ENCODE data around the gene MIGA2.
A peak's percentile ranks its signal among the peaks of the same experiment; 100 is the strongest.

Gene MIGA2

DNA sequence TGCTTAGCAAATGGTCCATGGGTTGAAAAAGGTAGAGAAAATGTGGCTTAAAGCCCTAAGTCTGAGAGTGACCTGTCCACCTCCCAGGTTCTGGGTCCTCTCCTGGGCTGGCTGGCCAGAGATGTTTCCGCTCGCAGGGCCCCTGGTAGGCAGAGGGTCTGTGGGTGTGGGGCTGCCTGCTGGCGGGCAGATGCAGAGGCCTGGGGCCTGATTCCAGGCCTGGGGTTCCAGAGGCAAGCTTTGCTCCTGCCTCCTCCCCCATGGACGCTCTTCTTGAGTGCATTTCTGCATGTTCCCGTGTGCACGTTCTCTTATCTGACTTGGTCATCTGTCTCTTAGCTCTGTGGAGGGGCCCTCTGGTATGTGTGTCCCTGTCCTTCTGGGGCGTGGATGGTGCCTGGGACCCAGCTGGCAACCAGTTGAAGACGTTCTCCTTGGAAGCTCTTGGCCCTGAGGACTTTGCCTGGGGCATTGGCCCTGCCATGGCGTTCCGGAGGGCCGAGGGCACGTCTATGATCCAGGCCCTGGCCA lies 3.8 kb downstream of the MIGA2 start:
- no peak for DNase-seq

GRCh38 chr9:129042016-129042415 lies 5.6 kb downstream of the MIGA2 start:
- DNase-seq = no peak

DNA sequence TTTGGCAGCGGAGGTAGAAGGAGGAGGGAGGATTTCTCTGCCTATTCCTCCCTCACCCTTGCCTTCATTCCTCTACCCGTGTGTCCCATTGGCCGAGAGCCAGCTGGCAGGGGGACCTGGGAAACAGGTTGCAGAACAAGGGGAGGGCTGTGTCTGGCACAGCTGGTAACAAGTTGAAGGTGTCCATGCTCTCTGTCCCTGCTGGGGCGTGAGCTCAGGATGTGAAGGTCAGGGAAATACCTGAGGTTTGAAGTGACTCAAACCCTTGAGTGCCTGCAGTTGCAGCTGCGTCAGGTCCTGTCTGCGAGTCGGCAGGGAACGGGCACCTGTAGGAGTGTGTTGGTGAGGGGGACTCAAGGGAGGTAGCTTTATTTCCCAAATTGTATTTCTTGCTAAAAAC lies 16.2 kb downstream of the MIGA2 start:
- DNase-seq = peak in 1 of 2 experiments; percentile 25

- DNase-seq = no peak
These were observed 16.6 kb downstream of the MIGA2 start for GRCh38 chr9:129053020-129053419.

- no peak for DNase-seq
These were observed 17.9 kb downstream of the MIGA2 start for GRCh38 chr9:129054163-129054851.

DNA sequence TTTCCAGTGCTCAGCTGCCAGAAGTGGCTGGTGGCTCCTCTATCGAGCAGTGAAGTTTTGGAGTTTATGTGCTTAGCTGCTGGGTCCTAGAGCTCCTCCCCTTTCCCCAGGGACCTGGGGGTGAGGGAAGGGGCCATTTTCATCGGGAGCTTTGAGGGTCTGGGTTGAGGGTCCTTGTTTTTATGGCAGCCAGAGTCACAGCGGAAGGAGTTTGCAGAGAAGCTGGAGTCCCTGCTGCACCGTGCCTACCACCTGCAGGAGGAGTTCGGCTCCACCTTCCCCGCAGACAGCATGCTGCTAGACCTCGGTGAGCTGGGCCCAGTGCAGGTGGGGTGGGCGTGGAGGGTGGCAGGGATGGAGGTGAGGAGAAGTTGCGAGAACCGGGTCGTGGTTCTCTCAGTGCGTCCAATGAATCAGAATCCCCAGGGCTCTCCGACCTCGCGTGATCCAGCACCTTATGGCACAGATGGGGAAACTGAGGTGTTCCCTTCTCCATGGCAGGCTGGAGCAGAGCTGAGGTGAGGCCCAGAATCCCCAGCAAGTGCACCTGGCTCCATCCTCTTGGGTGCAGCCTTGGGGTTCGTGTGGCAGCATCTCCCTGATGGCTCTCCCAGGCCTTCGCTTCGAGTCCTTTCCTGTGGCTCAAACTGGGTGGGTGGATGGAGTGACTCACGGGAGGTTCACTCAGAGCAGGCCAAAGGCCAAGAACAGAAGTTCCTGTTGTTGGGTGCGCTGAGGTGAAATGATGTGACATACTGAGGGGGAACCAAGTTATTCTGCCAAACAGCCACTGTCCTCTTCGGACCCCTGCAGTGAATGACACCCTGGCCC lies 22.8 kb downstream of the MIGA2 start:
- no peak for DNase-seq

DNA sequence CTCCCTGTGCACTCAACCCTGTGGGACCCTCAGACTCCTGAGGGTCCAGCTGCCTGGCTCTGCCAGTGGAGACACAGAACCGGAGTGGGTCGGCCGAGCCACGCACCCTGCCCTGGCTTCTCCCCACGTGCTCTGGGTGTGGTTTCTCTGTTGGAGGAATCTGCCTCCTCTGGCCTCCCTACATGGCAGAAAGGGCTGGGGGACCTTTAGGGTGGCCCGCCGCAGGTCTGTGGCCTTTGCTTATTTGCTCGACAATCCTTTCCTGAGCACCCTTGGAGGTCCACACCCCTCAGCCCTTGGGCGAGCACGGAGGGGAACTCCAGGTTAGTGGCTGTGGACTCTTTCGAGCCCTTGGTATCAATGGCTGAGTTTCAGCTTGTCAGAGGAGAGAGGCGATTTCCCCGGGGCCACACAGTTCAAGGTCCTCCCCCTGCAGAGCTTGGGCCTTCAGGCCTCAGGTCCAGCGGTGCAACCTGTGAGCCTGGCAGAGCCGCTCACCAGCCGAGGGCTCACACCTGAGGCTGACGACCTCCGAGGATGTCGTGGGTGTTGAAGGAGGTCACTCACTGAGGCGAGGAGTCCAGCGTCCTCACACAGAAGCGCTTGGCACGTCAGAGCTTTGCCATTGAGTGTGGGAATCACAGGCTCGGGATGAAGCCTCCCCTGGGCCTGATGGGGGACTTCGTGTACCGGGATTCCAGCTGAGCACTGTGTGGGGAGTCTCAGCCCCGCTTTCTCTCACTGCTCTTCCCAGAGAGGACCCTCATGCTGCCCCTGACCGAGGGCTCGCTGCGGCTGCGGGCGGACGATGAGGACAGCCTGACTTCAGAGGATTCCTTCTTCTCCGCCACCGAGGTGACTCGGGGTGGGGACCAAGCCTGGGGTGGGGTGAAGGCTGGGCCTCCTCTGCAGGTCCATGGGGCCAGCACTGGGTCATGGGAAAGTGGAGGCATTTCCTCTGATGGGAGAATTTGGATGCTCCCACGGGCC lies 23.7 kb downstream of the MIGA2 start:
- no peak for DNase-seq

GRCh38 chr9:129060991-129061390 lies 24.6 kb downstream of the MIGA2 start:
- no peak for DNase-seq

GRCh38 chr9:129063061-129063460 lies 26.6 kb downstream of the MIGA2 start:
- DNase-seq = no peak

GRCh38 chr9:129064499-129064908 lies 28.1 kb downstream of the MIGA2 start:
- DNase-seq = no peak

DNA sequence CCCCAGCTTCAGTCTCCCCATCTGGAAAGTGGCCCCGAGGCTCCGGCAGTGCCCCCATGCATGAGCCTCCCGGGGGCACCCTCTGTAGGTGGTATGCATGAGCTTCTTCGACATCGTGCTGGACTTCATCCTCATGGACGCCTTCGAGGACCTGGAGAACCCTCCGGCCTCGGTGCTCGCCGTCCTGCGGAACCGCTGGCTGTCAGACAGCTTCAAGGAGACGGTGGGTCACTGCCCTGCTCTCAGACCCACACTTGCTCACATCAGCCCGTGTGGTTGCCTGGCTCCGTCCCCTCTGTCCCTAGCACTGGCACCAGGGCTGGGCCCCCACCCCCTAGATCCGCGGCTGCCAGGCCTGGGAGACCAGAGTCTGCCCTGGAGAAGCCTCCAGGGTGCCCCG lies 31.7 kb downstream of the MIGA2 start:
- no peak for DNase-seq

DNA sequence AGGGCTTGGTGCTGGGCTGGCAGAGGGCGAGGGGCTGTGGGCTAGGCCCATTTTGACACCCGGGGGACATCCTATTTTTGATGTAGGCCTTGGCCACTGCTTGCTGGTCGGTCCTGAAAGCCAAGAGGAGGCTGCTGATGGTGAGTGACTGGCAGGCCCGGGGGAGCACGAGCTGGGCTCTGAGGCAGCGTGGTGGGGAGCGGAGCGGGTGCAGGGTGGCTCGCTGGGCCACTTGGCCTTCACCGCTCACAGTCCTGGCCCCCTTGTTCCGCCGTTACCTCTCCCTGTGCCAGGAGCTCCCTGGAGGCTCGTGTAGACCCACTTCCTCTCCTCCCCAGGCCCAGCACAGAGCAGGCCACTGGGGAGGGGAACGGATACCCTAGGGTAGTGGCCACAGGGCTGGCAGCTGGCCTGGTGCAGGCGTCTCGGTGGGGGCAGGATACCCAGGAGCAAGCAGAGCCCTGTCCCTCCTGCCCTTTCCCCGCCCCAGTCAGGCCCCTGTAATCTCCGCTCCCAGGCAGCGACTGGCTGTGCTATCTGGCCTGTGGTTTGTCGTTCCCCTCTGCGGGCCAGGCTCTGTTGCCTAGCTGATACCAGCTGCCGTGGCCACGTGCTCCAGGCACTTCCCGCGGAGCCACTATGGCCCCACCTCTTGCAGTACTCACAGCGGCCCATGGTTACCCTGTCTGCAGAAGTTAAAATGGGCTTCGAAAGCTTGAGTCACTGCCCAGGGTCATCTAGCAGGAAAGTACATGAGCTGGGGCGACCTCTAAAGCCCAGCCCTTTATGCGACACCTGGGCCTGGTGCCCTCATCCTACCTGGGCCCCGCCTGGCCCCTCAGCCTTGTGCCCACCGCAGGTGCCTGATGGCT lies 32.8 kb downstream of the MIGA2 start:
- no peak for DNase-seq

DNA sequence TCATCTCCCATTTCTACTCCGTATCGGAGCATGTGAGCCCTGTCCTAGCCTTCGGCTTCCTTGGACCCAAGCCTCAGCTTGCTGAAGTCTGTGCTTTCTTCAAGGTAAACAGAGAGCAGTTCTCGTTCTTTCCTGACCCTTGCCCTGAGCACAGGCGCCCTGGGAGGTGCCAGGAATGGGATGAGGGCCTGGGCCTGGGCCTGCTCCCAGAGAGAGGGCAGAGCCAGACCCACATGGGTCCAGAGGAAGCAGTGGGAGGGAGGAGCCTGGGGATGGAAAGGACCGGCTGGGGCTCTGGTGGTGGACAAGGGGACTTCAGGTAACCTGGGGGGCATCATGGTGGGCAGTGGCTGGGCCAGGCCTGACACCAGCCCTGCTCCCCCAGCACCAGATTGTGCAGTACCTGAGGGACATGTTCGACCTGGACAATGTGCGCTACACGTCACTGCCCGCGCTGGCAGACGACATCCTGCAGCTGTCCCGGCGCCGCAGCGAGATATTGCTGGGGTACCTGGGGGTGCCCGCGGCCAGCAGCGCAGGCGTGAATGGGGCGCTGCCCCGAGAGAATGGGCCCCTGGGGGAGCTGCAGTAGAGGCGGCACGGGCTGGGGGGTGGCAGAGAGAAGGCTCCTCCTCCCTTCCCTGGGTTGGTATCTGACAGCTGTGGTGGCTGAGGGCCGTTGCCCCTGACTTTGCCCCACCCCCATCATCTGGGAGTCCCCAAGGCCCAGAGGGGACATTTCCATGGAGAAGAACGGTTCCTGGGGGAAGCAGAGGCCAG lies 33.6 kb downstream of the MIGA2 start:
- DNase-seq = no peak

GRCh38 chr9:129070696-129071525 lies 34.5 kb downstream of the MIGA2 start:
- no peak for DNase-seq

GRCh38 chr9:129071526-129072126 lies 35.2 kb downstream of the MIGA2 start:
- DNase-seq = no peak

DNA sequence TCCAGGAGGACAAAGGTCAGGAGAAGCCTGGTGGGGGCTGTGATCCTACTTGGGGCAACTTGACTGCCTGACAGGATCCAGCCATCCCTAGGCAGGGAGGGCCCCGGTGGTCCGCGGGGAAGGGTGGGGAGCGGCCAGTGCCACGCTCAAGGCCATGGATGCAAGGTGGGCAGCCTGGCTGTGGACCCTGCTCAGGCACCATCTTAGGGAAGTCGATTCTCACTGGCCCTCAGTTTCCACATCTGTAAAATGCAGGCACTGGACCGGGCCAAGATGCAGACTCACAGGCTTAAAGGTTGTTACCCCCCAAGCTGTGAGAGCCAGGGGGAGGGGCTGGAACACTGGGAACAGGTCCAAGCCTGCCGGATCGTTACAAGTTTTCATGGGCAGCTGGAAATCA lies 35.7 kb downstream of the MIGA2 start:
- no peak for DNase-seq

DNA sequence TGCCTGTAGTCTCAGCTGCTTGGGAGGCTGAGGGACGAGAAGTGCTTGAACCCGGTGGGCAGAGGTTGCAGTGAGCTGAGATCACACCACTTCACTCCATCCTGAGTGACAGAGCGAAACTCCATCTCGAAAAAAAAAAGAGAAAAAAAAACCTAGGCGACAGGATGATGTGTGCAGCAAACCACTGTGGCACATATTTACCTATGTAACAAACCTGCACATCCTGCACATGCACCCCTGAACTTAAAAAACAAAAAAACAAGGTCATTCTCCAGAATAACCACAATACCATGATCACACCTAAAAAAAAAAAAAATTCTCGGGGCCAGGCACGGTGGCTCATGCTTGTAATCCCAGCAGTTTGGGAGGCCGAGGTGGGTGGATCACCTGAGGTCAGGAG lies 37.0 kb downstream of the MIGA2 start:
- no peak for DNase-seq

DNA sequence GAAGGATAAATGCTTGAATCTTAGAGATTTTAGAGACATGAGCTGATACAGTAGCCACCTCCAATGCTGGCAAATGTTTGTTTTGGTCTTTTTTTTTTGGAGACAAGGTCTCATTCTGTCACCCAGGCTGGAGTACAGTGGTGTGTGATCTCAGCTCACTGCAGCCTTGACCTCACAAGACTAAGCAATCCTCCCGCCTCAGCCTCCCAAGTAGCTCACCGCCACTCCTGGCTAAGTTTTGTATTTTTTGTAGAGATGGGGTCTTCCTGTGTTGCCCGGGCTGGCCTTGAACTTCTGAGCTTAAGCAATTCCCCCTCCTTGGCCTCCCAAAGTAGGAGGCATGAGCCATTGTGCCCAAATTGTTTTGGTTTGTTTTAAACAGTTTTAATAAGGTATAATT lies 37.7 kb downstream of the MIGA2 start:
- no peak for DNase-seq

DNA sequence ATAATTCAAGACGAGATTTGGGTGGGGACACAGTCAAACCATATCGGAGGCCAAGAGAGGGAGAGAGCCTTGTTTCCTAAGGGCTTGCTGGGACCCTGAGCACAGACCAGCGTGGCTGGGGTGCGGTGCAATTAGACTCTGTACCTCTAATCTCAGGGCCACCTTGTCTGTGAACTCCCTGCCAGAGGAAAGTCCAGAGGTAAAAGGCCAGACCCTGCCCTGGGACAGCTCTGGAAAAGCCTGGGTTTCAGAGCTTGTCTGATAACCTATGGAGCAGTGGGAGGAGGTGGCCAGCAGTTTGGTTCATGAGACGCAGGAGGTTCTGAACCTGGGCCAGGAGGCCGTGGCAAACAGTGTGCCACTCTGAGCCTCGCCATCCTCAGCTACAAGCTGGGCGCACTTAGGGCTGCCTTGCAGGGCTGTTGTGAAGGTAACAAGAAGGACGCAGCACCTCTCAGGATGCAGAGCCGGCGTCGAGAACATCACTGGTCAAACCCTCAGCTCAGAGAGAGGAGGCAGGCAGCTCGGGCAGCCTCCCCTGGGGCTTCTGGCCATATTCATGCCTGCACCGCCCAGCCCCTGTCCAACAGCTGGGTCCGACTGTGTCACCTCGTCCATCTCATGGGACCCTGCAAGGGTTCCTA lies 39.7 kb downstream of the MIGA2 start:
- no peak for DNase-seq
